PFSK-1 (cell line): Measurements from ENCODE around the gene WNT3.

Experiments
- FOXP2 ChIP-seq: optimal IDR thresholded peaks from 2 replicates; pipeline ENCODE3; 2011; ENCODE audit warnings: borderline replicate concordance, control low read depth, inconsistent platforms; ENCODE audit not compliant: insufficient read depth; ENCODE audit errors: extremely low read length, extremely low read depth
- POLR2AphosphoS5 ChIP-seq: IDR thresholded peaks from 2 replicates; pipeline ENCODE4 v1.6.1; 2012; ENCODE audit warnings: low read depth, mild to moderate bottlenecking, control low read depth, low read length, moderate library complexity
- SIN3A ChIP-seq: IDR thresholded peaks from 2 replicates; pipeline ENCODE4 v1.6.1; 2012; ENCODE audit warnings: mild to moderate bottlenecking, low read length, moderate library complexity, borderline replicate concordance; ENCODE audit not compliant: insufficient read depth
- TAF1 ChIP-seq: IDR thresholded peaks from 2 replicates; pipeline ENCODE4 v1.6.1; 2012; ENCODE audit warnings: low read length, control low read depth, borderline replicate concordance; ENCODE audit not compliant: insufficient read depth
- TF ChIP-seq, protein P1 (sequence below), 2 experiments: IDR thresholded peaks; 2 replicates each; pipeline versions ENCODE4 v1.6.1 to v1.8.0; 2011 to 2012; ENCODE audit warnings: low read depth in 2 of 2, low read length in 2 of 2, control low read depth in 1 of 2, inconsistent platforms in 1 of 2, mild to moderate bottlenecking in 1 of 2, moderate library complexity in 1 of 2; ENCODE audit not compliant: insufficient read depth in 1 of 2

Gene WNT3

DNA sequence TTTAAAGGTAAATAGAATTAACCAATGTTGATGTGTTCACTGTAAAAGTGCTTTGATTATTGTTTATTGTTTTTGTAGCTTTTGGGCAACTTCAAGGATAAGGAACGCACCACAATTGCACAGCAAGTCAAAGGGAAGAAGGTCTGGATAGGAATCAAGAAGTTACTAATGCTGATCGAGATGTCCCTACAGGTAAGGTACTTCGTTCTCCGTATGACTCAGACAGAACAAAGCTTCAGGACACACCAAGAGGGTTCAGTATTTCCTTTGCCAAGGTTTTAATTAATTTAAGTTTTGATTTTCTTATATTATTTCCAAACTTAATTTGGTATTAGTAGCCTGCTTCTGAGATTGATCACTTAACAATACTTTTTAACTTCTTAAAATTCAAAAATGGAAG, 67.1 kb downstream of the WNT3 start:
- no peak for TF ChIP-seq SIN3A
- TF ChIP-seq, protein P1, sequence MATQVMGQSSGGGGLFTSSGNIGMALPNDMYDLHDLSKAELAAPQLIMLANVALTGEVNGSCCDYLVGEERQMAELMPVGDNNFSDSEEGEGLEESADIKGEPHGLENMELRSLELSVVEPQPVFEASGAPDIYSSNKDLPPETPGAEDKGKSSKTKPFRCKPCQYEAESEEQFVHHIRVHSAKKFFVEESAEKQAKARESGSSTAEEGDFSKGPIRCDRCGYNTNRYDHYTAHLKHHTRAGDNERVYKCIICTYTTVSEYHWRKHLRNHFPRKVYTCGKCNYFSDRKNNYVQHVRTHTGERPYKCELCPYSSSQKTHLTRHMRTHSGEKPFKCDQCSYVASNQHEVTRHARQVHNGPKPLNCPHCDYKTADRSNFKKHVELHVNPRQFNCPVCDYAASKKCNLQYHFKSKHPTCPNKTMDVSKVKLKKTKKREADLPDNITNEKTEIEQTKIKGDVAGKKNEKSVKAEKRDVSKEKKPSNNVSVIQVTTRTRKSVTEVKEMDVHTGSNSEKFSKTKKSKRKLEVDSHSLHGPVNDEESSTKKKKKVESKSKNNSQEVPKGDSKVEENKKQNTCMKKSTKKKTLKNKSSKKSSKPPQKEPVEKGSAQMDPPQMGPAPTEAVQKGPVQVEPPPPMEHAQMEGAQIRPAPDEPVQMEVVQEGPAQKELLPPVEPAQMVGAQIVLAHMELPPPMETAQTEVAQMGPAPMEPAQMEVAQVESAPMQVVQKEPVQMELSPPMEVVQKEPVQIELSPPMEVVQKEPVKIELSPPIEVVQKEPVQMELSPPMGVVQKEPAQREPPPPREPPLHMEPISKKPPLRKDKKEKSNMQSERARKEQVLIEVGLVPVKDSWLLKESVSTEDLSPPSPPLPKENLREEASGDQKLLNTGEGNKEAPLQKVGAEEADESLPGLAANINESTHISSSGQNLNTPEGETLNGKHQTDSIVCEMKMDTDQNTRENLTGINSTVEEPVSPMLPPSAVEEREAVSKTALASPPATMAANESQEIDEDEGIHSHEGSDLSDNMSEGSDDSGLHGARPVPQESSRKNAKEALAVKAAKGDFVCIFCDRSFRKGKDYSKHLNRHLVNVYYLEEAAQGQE (IDR thresholded peaks at IDR 0.05; ENCODE audit: insufficient read depth in 1 of 2, low read depth in 2 of 2, low read length in 2 of 2): no peak
- TF ChIP-seq FOXP2: no peak
- no peak for TF ChIP-seq POLR2AphosphoS5
- no peak for TF ChIP-seq TAF1

DNA sequence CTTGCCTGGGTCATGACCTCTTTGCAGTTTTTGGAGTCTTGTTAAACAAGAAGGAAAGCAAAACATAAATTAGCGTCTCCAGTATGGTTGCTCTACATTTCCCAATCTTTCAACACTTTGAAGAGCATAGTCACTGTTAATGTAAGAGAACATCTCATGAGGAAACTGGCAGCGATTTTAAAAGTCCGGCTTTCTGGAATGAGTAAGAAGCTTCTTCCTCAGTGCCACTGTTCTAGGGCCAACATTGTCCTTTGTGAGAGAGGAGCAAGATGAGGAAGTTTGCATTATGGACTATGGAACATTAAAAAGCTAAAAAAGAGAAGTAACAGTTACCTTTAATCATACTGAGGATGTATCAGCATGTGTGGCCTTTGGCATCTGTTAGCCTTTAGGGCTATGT, 73.1 kb downstream of the WNT3 start:
- no peak for TF ChIP-seq FOXP2
- no peak for TF ChIP-seq SIN3A
- TF ChIP-seq, protein P1 (IDR thresholded peaks at IDR 0.05; ENCODE audit: insufficient read depth in 1 of 2, low read depth in 2 of 2, low read length in 2 of 2): no peak
- TF ChIP-seq POLR2AphosphoS5: no peak
- TF ChIP-seq TAF1: no peak

DNA sequence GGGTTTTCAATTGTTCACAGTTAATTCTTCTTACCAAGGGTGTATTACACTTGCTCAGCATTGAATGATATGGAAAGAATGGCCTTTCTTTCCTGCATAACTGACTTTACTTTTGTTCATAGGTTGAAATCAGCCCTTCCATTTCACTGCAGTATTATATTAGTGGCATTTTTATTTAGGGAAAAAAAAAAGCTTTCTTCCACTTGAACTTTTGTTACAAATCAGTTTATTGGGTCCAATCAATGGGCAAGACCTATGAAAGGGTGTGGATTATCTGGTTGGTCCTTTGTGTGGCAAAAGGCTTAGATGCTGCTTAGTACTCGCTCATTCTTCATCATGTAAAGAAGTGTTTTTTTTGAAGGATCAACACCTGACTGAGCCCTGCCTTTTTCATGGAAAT, 74.1 kb downstream of the WNT3 start:
- no peak for TF ChIP-seq FOXP2
- no peak for TF ChIP-seq POLR2AphosphoS5
- no peak for TF ChIP-seq SIN3A

DNA sequence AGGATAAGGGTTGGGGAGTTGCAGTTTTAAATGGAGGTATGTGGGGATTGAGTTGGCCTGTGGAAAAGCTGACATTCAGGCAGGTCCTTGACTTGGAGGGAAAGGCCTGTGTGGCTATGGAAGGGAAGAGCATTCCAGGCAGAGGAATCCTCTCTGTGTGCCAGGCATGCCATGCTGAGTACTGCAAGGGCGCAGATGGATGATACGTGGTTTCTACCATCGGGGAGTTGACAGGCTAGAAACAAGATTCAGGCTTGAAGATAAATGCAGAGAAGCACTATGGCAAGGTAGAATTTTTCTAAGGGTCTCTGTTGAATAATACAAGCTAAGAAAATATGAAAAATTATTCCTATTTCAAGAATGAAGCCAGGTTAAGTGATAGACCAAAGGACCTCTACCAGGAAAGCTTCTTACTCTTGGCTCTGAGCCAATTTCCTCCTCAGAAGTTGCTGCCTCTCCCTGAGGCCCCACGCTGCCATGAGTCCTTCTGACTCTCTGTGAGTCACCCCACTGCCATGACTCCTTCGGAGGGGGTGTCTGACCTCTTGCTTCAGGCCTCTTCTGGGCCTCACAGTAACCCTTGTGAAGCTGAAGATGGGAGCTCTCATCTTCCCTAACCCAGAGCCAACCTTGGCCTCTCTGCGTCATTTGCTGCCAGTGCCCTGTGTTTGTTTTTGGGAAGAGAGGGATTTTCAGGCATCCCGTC, 75.8 kb downstream of the WNT3 start:
- TF ChIP-seq POLR2AphosphoS5 (no peak), SIN3A (no peak), FOXP2 (no peak), TAF1 (no peak)
- TF ChIP-seq, protein P1 (IDR thresholded peaks at IDR 0.05; ENCODE audit: insufficient read depth in 1 of 2, low read depth in 2 of 2, low read length in 2 of 2): no peak

- TF ChIP-seq FOXP2 (no peak), SIN3A (no peak)
- TF ChIP-seq, protein P1 (IDR thresholded peaks at IDR 0.05; ENCODE audit: insufficient read depth in 1 of 2, low read depth in 2 of 2, low read length in 2 of 2): no peak
These were observed 77.3 kb downstream of the WNT3 start for GRCh38 chr17:46741122-46741730.
